MCF 10A (cell line): ENCODE data around the gene ABCC9. TPM values are rescaled to one million over a fixed set of nuclear protein-coding genes. Genes with fewer than 3 reads are reported as not detected.

ENCODE experiments used
- BruUV-seq: library from RNA; stranded (reverse); fragments of 400-500 nt; replicated peaks from 2 replicates; lab custom pipeline; 2021; lab: Mats Ljungman, UMichigan
- CTCF ChIA-PET: fragments of 300-600 bp; sonication (Branson Sonifier 250); formaldehyde crosslinking; extraction: SDS; loops from one replicate; lab custom pipeline; 2021; ENCODE audit warnings: antibody characterized with exemption, inconsistent platforms; lab: Yijun Ruan, JAX
- POLR2A ChIA-PET: fragments of 300-600, 350-650 bp; sonication (Branson Sonifier 250); formaldehyde crosslinking; extraction: SDS; loops from one replicate; lab custom pipeline; 2020; ENCODE audit warnings: antibody characterized with exemption, inconsistent platforms; lab: Yijun Ruan, JAX
- DNase-seq: peaks from one replicate; pipeline ENCODE4 v3.0.0-alpha.2; 2018; ENCODE audit not compliant: unreplicated experiment
- H3K27ac Mint-ChIP-seq: one replicate; pipeline ENCODE4 v1.8.0; 2022; ENCODE audit warnings: mild to moderate bottlenecking, low read depth, mixed read lengths; ENCODE audit not compliant: unreplicated experiment
- H3K27me3 Mint-ChIP-seq: one replicate; pipeline ENCODE4 v1.8.0; 2022; ENCODE audit warnings: mixed read lengths; ENCODE audit not compliant: insufficient read depth, unreplicated experiment
- H3K36me3 Mint-ChIP-seq: one replicate; pipeline ENCODE4 v1.8.0; 2022; ENCODE audit warnings: mild to moderate bottlenecking, moderate library complexity, mixed read lengths; ENCODE audit not compliant: insufficient read depth, unreplicated experiment
- H3K4me1 Mint-ChIP-seq: one replicate; pipeline ENCODE4 v1.8.0; 2022; ENCODE audit warnings: mixed read lengths; ENCODE audit not compliant: insufficient read depth, unreplicated experiment
- H3K4me3 Mint-ChIP-seq: one replicate; pipeline ENCODE4 v1.8.0; 2022; ENCODE audit warnings: mild to moderate bottlenecking, moderate library complexity, mixed read lengths; ENCODE audit not compliant: unreplicated experiment
- H3K9me3 Mint-ChIP-seq: one replicate; pipeline ENCODE4 v1.8.0; 2022; ENCODE audit warnings: mixed read lengths; ENCODE audit not compliant: unreplicated experiment
- CTCF ChIP-seq: fragments of 200-600 bp; IDR thresholded peaks from one replicate; pipeline ENCODE4 v1.8.0; 2022; ENCODE audit warnings: antibody characterized with exemption, mild to moderate bottlenecking; ENCODE audit not compliant: unreplicated experiment
- intact Hi-C: fragments of 100-400 bp; cut with micrococcal nuclease; formaldehyde crosslinking; loops from 2 replicates; pipeline ENCODE4 v1.14.1; 2022
- total RNA-seq: library from RNA; stranded (reverse); gene quantifications from 2 replicates; pipeline ENCODE4 v1.2.3, GENCODE V29; 2022

Gene ABCC9
- total RNA-seq, 1 experiment from 2014 or later = 0.12 TPM

GRCh38 chr12:21828136-21828775, 113.0 kb downstream of the ABCC9 start:
- no peak overlapping the region for H3K4me3 Mint-ChIP-seq
- no TSS peak for BruUV-seq
- H3K36me3 Mint-ChIP-seq = no peaks in the 10 kb centered on the region
- H3K27ac Mint-ChIP-seq = no peak overlapping the region
- ChIA-PET POLR2A (no interaction called here), CTCF (interaction anchor here (0.6 kb wide), 1 partner anchor 63 kb away, joined by 3 read pairs; no protein-coding TSS in a partner anchor)
- intact Hi-C loops = no loop called here
- H3K4me1 Mint-ChIP-seq = no peaks in the 10 kb centered on the region
- no peak for DNase-seq
- H3K9me3 Mint-ChIP-seq = no peaks in the 10 kb centered on the region
- TF ChIP-seq CTCF = no peak
- H3K27me3 Mint-ChIP-seq = peaks cover 34% of the 10 kb centered on the region

GRCh38 chr12:21827083-21827482, 114.1 kb downstream of the ABCC9 start:
- no peaks in the 10 kb centered on the region for H3K4me1 Mint-ChIP-seq
- no peaks in the 10 kb centered on the region for H3K36me3 Mint-ChIP-seq
- H3K27me3 Mint-ChIP-seq = peaks cover 34% of the 10 kb centered on the region
- no peak for DNase-seq
- no peak overlapping the region for H3K4me3 Mint-ChIP-seq
- intact Hi-C loops = no loop called here
- no peak for TF ChIP-seq CTCF
- POLR2A ChIA-PET = no interaction called here
- H3K27ac Mint-ChIP-seq = no peak overlapping the region
- CTCF ChIA-PET = no interaction called here
- no TSS peak for BruUV-seq
- H3K9me3 Mint-ChIP-seq = no peaks in the 10 kb centered on the region

GRCh38 chr12:21826618-21826910, 114.7 kb downstream of the ABCC9 start:
- Mint-ChIP-seq H3K27ac (no peak overlapping the region), H3K9me3 (no peaks in the 10 kb centered on the region), H3K4me3 (no peak overlapping the region), H3K36me3 (no peaks in the 10 kb centered on the region), H3K4me1 (no peaks in the 10 kb centered on the region), H3K27me3 (peaks cover 30% of the 10 kb centered on the region)
- TF ChIP-seq CTCF = no peak
- CTCF ChIA-PET = no interaction called here
- POLR2A ChIA-PET = interaction anchor here (0.6 kb wide), 1 partner anchor 16 kb away, joined by 3 read pairs; no protein-coding TSS in a partner anchor
- intact Hi-C loops = no loop called here
- BruUV-seq = no TSS peak
- no peak for DNase-seq

GRCh38 chr12:21825886-21826617, 115.2 kb downstream of the ABCC9 start:
- BruUV-seq = no TSS peak
- H3K4me3 Mint-ChIP-seq = no peak overlapping the region
- no peaks in the 10 kb centered on the region for H3K4me1 Mint-ChIP-seq
- ChIA-PET POLR2A (interaction anchor here (0.5 to 0.6 kb wide), 2 partner anchors 17 to 845 kb away, joined by 3 read pairs; no protein-coding TSS in a partner anchor), CTCF (no interaction called here)
- H3K36me3 Mint-ChIP-seq = no peaks in the 10 kb centered on the region
- peaks cover 25% of the 10 kb centered on the region for H3K27me3 Mint-ChIP-seq
- no peak overlapping the region for H3K27ac Mint-ChIP-seq
- TF ChIP-seq CTCF = no peak
- no peak for DNase-seq
- intact Hi-C loops = no loop called here
- H3K9me3 Mint-ChIP-seq = no peaks in the 10 kb centered on the region
